ENCODE results near the gene STAM2. TPM values are rescaled to one million over a fixed set of nuclear protein-coding genes. Genes with fewer than 3 reads are reported as not detected.

The STAM2 gene
- total RNA-seq, 1 donor from 2014 or later, result 25.1 TPM

GRCh38 chr2:152068226-152068625, 107.3 kb downstream of the STAM2 start:
- no peak for DNase-seq
- no peaks in the 10 kb centered on the region for H3K4me1 Mint-ChIP-seq (ENCODE audit: low read depth, unreplicated experiment)

DNA sequence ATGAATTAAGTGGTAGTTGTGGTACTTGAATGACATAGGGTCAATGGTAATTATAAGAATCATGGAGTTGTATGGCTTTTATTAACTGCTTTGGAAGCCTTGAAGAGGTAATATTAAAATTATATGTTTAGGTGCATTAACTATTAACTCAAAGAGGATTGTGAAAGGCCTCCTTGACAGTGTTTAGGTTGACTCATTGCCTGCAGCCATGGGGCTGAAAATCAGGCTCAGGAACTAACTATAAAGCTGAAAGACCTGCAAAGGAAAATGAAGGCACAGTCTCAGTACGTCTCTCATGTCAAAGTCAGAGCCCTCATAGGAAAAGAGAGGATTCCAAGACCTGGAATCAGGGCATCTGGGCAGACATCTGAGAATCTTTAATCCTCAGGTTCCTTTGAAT, 107.7 kb downstream of the STAM2 start:
- H3K9me3 Mint-ChIP-seq (ENCODE audit: unreplicated experiment), result no peaks in the 10 kb centered on the region
- H3K27ac Mint-ChIP-seq (ENCODE audit: unreplicated experiment), result no peak overlapping the region
- peaks cover under 1% of the 10 kb centered on the region for H3K4me1 Mint-ChIP-seq (ENCODE audit: low read depth, unreplicated experiment)
- no peaks in the 10 kb centered on the region for H3K36me3 Mint-ChIP-seq (ENCODE audit: unreplicated experiment)
- H3K27me3 Mint-ChIP-seq (ENCODE audit: unreplicated experiment), result peaks cover 3% of the 10 kb centered on the region
- TF ChIP-seq, protein P1, sequence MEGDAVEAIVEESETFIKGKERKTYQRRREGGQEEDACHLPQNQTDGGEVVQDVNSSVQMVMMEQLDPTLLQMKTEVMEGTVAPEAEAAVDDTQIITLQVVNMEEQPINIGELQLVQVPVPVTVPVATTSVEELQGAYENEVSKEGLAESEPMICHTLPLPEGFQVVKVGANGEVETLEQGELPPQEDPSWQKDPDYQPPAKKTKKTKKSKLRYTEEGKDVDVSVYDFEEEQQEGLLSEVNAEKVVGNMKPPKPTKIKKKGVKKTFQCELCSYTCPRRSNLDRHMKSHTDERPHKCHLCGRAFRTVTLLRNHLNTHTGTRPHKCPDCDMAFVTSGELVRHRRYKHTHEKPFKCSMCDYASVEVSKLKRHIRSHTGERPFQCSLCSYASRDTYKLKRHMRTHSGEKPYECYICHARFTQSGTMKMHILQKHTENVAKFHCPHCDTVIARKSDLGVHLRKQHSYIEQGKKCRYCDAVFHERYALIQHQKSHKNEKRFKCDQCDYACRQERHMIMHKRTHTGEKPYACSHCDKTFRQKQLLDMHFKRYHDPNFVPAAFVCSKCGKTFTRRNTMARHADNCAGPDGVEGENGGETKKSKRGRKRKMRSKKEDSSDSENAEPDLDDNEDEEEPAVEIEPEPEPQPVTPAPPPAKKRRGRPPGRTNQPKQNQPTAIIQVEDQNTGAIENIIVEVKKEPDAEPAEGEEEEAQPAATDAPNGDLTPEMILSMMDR (IDR thresholded peaks at IDR 0.05; ENCODE audit: partially characterized antibody, unreplicated experiment), result no peak
- DNase-seq, result no peak
- H3K4me3 Mint-ChIP-seq (ENCODE audit: unreplicated experiment), result no peak overlapping the region

More at GRCh38 chr2:152068226-152068625, 107.3 kb downstream of the STAM2 start:
- Mint-ChIP-seq H3K4me3 (ENCODE audit: unreplicated experiment) (no peak overlapping the region), H3K36me3 (ENCODE audit: unreplicated experiment) (no peaks in the 10 kb centered on the region), H3K9me3 (ENCODE audit: unreplicated experiment) (no peaks in the 10 kb centered on the region), H3K27me3 (ENCODE audit: unreplicated experiment) (peaks cover 3% of the 10 kb centered on the region), H3K27ac (ENCODE audit: unreplicated experiment) (no peak overlapping the region)
- TF ChIP-seq, protein P1 (IDR thresholded peaks at IDR 0.05; ENCODE audit: partially characterized antibody, unreplicated experiment), result no peak

Other genes with a start within 250 kb of the STAM2 start
- gene CACNB4, start 76.7 kb downstream of the STAM2 start, total RNA-seq (ENCODE audit: unreplicated experiment), result 5.1 TPM
- gene FMNL2, start 159.4 kb upstream of the STAM2 start, total RNA-seq (ENCODE audit: unreplicated experiment), result 166 TPM